ENCODE results near the gene GRM7.

DNA sequence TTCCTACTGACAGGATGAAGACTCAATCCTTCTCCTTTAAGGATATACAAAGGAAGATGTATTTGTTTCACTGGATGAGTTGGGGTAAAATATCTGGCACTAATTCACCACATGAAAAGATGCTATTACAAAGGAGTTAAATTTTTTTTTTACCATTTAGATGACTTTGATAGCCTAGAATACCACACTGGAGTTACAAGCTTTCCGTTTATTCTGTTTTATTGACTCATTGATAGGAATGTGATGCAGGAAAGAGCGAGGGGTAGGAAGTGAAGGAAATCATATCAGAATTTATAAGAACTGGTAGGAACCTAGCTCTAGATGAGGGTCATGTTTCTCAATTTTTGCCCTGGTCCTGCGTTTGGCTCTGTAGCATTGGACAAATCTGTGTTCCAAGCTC is 427.2 kb downstream of the GRM7 start:
- no peak for TF ChIP-seq REST (IDR thresholded peaks at IDR 0.05; ENCODE audit: insufficient replicate concordance, low read depth)
- no peak for TF ChIP-seq CTCF (IDR thresholded peaks at IDR 0.05; ENCODE audit: insufficient read depth, low read length)

All from HL-60 (cell line).